Suppressor macrophage (primary cell): Measurements from ENCODE around the gene TTLL8.

Experiments
- DNase-seq, 4 experiments: peaks; one replicate each; pipeline ENCODE4 v3.0.0-alpha.2; 2020 to 2022

Gene TTLL8

DNA sequence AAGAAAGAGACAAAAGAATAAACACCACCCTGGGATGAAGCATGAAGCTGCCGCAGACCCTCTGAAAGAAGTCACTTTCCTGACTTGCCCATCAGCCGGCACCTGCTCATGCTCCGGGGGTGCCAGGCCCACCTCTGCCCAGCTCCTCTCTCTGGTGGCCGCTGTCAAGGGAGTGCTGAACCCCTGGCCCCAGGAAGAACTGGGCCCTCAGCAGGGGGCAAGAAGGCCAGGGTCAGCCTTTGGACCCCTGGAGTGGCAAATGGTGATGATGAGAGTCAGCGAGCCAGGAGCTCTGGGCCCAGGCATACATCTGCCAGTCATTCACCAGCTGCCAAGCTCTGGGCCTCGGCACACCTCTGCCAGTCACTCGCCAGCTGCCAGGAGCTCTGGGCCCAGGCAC is 17.4 kb downstream of the TTLL8 start:
- no peak for DNase-seq

DNA sequence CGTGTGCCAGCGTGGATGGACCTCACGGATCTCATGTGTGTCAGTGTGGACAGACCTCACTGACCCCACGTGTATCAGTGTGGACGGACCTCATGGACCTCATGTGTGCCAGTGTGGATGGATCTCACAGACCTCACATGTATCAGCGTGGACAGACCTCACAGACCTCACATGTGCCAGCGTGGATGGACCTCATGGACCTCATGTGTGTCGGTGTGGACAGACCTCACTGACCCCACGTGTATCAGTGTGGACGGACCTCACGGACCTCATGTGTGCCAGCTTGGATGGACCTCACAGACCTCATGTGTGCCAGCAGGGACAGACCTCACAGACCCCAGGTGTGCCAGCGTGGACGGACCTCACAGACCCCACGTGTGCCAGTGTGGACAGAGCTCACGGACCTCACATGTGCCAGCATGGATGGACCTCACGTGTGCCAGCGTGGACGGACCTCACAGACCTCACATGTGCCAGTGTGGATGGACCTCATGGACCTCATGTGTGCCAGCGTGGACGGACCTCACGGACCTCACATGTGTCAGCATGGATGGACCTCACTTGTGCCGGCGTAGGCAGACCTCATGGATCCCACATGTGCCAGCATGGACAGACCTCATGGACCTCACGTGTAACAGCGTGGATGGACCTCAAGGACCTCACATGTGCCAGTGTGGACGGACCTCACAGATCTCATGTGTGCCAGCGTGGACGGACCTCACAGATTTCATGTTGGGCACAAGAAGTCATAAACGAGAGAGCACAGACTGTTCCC is 18.2 kb downstream of the TTLL8 start:
- DNase-seq: no peak

DNA sequence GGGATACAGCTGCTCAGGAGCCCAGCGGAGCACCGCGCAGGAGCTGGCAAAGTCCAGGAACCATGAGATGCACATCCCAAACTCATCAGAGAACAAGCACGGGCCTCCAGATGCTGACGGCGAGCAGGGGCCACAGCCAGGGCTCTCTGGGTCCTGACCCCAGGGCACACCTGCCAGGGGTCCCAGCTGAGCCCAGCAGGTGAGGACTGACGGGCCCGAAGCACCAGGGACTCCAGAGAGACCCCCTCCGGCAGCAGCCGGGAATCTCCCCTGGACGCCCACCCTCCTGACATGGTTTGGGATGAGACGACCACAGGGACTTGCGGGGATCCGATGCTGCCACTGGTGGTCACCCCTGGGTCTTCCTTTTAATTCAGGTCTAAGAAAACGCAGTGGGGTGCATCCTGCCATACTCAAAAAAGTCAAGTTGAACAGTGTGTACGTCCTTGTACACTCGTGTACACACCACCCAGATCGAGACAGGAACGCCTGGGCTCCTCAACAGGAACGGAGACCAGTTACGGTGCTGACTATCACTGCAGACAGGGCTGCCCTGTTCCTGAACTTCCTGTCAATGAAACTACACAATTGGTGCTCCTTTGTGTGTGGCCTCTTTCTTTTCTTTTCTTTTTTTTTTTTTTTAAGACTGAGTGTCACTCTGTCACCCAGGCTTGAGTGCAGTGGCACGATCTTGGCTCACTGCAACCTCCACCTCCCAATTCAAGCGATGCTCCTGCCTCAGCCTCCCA is 21.9 kb downstream of the TTLL8 start:
- no peak for DNase-seq

DNA sequence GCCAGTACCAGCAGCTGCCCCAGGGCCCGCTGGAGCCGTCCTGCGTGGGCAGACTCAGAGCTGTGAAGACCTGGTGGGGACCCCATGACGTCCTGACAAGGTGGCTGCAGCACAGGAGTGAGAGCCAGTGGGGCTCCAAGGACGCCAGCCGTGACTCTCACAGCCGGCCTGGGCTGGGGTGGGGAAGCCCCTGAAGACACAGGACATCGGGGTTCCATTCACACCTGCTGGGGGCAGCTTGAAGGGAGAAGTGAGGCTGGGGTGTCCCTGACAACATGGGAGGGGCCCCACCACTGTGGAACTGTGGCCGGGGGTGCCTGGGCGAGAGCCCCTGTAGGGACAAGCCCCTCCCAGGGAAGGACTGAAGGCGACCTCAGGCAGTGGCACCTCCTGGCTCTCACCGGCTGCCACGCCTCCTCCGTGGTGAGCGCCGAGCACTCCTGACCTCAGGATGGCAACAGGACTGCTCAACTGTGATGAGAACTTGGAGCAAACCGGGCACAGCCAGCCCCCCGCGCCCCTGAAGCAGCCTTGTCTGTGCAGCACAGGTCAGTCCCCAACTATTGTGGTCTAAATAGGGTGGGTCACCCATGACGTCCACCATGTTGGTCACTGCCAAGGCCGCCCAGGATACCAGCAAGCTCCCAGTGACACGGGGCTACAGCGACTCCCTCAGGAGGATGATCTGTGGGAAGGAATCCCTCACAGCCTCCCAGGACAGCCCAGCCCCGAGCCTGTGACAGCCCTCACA is 22.8 kb downstream of the TTLL8 start:
- DNase-seq: no peak

DNA sequence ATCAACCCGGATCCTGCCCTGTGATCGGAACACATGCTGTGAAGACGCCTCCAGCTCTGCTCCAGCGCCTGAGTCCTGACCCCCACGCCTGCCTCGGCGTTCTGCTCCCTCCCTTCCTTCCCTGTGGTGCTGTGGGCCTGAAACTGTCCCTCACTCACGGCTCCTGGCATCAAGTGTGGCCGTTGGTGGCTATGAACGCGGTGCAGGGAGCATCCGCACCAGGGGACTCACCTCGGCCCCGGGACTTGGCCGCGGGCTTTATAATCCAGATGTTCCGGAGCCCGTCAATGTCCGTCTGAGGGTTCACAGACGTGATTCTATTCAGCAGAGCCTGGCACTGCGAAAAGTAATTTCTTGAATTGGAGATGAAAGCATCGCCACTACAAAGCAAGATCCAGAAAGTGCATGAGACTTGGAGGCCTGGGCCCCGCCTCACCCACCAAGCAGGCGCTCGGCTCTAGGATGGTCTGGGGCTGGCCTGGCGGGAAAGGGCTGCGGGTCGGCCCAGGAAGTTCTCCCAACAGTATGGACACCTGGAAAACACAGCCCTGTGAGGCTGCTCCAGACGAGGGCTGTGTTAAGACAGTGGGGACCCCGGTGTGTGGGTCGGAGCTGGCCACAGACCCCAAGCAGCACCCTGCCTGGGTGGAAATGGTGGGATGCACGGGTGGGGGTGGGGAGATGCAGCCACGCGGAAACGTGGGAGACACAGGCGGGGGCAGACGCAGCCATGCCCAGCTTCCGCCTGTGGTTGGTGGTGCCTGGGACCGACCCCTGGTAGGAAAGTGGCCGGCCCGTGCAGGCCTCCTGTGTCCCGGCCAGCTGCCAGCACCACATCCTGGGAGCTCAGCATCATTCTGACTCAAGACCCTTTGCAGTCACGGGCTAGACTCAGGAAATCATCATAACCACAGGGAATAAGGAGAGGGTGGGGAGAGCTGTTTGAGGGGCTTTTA is 23.7 kb downstream of the TTLL8 start:
- peak in 2 of 4 experiments; percentile 30 to 33 for DNase-seq

DNA sequence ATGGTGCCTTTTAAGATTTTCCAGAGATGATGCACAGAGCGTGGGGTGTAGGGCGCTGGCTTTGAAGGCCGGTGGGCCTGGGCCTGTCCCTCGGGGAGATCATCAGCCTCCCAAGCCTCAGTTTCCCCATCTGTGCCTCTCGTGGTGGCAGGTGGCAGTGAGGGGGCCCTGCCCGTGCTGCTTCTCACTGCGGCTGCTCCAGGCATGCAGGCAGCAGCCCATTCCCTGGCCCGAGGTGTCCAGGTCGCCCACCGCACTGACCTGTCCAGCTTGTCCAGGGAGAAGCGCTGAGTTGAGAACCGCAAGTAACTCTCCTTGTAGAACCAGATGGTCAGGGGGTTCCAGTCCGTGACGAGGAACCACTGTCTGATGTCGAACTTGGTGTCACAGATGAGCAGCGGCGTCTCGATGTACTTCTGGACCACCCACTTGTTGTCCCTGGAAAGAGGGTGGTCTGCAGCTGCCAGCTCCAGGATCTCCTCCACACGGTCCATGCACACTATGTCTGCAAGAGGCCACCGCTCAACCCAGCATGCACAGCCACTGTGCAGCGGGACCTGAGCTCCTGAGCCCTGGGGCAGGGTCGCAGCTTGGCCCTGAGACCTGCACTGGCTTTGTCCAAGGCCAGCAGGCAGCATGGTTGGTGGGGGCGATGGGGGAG is 25.0 kb downstream of the TTLL8 start:
- no peak for DNase-seq

DNA sequence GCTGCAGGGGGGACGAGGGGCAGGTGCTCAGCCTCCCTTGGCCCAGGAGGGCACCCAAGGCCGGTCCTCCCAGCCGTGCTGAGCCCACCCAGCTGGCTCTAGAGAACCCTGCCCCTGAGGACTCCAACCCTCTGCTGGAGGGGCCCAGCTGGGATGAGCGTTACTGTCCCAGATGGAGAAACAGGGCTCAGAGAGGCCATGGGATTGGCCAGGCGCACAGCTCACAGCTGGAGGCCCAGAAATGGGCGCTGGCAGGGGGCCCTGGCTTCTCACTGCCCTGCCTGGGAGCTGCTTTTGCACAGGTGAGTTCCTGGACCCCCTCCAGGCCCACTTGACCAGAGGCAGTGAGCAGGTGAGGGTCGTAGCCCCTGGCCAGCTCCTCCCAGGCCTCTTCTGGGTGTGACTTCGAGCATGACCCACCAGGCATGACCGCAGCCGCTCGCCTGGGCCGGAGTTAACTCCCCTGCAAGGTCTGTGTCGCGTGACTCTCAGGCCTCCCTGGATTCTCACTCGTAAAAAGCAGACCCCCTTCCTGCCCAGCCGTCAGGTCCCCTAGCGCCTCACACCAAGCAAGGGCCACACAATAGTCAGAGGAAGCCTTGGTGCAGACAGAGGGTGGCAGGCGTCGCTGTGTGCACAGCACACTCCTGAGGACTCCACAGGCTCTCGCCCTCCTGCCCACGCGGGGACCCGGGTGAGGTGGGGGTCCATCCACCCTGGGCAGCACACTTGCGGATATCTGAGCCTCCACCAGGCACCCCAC is 25.8 kb downstream of the TTLL8 start:
- no peak for DNase-seq

DNA sequence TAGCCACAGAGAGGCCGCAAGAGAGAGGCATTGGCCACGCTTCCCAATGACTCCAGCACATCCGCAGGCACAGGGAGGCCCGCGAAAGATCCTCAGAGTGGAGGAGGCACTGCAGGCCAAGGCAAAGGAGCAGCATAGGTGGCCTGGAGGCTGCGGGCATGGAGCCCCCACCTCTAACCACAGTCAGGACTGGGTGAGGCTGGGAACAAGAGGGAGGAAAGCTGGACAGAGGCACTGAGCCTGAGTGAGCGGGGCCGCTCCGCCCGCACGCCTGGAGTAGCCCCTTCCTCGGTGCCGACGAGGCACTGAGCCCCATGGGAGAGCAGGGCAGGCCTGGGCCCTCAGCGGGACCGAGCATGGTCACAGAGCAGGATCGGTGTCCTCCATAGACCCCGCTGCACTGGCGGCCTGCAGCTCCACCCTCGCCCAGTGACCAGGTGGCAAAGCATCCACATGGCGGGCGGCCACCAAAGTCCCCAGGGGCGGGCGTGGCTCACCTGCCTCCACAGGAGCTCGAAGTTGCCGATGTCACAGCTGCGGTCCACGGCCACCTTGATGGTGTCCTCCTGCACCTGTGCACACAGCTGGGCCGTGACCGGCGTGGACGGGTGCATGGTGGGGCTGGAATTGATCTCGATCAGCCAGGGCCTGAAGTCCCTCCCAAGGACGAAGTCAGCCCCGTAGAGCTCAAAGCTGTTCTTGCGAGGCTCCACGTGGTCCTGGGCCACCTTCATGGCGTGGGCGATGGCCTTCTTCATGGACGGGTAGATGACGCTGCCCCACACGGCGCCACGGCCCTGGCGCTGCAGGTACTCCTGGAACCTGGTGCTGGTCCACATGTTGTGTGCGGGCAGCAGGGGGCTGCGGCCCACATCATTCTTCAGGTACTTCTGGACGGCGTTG is 26.7 kb downstream of the TTLL8 start:
- no peak for DNase-seq

DNA sequence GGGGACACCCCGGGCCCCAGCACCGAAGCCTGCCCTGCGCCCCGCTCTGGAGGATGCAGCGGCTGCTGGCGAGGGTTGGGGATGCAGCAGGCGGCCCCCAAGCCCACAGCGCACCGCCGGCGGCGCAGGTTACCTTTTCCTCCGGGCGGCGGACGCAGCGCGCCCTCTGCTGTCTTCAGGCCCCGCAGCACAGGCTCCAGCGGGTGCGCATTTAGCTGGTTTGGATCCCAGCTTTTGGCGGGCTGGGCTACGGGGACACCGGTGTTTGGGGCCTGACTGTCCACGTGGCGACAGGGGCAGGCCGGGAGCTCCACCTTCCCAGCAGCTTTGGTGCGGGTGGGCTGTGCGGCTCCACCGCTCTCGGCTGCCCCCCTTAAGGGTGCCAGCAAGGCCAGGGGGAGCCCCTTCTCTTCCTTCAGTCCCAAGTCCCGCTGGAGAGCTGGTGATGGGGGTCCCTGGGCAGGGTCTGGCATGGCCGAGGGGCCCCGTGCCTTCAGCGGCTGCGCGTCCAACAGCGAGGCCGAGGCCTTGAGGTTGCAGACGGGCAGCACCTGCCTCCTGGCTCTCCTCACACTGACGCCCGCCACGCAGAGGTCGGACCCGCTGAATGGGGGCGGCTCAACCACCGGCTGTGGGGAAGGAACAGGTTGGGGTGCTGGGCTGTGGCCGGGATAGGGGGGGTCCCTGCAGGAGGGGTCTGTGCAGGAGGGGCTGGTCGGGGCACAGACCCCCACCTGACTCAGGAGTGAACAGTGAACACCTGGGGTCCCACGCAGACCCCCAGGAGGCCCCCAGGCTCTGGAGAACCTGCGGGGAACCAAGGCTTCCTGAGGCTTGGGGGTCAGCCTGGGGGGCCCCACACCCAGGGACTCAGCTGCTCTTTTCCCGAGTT is 27.6 kb downstream of the TTLL8 start:
- peak; percentile 78 to 90 (median 84) for DNase-seq

DNA sequence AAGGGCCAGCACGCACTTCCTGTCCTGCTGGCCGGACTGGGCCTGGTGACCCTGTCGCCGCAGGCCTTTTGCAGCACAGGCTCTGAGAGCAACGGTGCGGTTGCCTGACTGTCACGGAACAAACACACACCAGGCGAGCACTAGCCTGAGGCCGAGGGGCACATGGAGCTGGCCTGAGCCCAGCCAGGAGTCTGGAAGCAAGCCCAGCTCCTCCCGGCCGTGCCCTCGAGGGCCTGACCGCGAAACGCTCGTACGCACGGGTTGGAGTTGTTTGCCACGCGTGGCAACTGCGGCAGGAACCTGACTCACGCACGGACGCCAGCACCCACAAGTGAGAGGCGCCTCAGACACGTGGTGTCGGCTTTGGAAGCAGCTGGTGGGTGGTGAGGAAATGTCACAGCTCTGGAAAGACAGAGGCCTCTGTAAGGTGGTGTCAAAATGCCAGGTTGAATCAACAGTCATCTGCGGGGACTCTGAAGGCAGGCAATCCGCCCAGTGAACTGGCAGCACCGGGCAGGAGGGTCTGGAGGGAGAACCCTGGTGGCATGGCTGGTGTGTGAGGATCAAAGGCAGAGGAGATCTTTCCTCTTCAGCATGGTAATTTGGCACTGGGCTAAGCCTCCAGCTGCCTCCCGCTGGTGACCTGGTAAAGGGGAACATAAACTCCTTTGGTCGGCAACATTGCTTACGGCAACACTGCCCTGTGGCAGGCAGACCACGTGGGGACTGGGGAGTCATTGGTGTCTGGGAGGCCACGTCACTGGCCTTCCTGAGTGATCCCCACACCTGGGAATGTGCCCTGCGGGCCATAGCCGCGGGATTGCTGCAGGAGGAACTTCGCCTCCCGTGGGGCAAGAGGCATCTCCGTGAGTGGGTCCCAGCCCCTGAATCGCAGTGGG is 30.2 kb downstream of the TTLL8 start:
- peak; percentile 48 to 71 (median 68) for DNase-seq

DNA sequence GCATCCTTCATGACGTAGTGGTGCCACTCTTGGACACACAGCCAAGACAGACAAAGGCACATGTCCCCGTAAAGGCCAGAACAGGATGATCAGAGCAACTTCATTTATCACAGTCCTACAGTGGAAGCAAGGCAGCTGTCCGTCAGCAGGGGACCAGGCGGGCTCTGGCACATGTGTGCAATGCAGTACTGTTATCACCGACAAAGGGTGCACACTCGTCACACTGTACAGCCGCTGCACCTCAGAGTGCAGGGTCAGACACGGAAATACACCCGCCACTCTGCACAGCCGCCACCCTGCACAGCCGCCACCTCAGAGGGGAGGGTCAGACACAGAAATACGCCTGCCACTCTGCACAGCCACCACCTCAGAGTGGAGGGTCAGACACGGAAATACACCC is 32.1 kb downstream of the TTLL8 start:
- DNase-seq: no peak

DNA sequence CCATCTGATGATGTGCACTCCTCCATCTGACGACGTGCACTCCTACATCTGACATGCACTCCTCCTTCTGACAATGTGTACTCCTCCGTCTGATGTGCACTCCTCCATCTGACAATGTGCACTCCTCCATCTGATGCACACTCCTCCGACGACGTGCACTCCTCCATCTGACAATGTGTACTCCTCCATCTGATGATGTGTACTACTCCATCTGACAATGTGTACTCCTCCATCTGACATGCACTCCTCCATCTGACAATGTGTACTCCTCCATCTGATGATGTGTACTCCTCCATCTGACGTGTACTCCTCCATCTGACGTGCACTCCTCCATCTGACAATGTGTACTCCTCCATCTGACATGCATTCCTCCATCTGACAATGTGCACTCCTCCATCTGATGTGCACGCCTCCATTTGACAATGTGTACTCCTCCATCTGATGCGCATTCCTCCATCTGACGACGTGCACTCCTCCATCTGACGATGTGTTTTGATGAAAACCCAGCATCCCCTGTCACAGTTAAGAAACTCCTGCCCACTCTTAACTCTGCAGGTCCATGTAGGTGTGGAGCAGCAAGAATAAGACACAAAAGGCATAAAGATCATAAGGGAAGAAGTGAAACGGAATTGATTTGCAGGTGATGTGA is 35.8 kb downstream of the TTLL8 start:
- DNase-seq: no peak

DNA sequence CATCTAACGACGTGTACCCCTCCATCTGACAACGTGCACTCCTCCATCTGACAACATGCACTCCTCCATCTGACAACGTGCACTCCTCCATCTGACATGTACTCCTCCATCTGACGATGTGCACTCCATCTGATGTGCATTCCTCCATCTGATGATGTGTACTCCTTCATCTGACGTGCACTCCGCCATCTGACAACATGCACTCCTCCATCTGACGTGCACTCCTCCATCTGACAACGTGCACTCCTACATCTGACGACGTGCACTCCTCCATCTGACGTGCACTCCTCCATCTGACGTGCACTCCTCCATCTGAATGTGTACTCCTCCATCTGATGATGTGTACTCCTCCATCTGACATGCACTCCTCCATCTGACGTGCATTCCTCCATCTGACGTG is 37.5 kb downstream of the TTLL8 start:
- no peak for DNase-seq

DNA sequence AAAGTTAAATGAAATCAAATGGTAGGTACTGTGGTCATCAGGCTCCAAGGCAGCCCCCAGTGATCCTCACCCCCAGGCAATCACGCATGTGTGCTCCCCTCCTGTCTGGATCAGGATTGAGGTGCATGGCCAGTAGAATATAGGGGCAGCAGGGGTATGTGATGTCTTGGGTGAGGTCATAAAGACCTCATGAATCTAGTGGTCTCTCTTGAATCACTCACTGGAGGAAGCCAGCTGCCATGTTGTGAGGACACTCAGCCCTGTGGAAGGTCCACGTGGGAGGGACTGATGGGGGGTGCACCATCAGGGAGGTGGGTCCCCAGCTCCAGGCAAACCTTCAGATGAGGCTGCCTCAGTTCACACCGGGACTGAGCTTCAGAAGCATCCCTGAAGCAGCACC is 38.8 kb downstream of the TTLL8 start:
- no peak for DNase-seq

DNA sequence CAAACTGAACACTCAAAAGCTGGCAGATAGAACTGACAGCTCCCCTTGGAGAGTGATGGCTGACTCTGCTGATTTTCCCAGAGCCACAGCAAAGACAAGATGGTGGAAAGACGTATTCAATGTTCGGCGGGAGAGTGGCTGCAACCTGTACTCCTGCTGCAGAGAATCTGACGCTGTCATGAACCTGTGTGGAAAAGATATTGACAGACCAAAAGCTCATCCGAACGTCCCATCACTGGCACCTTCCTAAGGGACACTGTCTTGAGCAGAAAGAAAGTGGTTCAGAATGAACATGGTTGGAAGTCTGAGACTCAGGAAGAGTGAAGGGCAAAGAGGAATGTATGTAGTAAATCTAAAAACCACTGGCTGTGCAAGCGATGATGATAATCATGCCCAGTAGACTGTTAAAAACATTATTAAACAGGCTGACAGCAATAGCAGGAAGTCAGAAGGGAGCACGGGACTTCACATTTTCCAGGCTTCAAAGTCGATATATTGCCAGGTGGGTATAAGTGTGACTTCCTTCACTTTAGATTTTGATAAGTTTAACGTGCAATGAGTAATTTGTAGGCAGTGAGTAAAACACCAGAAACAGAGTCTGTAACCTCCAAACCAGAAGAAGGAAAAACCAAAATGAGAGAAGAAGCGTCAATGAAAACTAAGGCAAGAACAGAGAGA is 39.4 kb downstream of the TTLL8 start:
- DNase-seq: no peak

DNA sequence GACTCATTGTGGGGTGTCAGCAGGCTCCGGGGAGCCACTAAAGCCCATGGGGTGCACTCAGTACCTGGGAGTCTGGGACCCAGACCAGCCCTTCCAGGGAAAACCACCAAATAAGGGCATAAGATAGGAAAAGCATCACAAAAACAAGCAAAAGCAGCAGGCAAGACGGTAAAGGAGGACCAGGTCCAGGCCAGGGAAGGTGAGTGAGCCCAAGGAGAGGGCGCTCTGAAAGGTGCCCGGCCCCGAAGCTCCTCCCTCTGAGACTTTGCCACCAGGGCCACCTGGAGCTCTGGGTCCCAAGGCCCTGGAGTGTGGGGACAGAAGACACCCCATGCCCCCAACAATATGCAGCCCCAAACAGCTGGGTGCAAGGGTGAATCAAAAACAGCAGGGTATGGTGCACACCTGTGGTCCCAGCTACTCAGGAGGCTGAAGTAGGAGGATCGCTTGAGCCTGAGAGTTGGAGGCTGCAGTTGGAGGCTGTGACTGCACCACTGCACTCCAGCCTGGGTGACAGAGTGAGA is 40.3 kb downstream of the TTLL8 start:
- no peak for DNase-seq
